GM10248 (cell line): ENCODE results near the gene TTC22.

Experiments used
- CTCF ChIA-PET: fragments of 300-600 bp; sonication (Branson Sonifier 250); formaldehyde crosslinking; extraction: SDS; loops from one replicate; lab custom pipeline; 2021; ENCODE audit warnings: antibody characterized with exemption; lab: Yijun Ruan, JAX
- POLR2A ChIA-PET: fragments of 350-650 bp; sonication (Branson Sonifier 250); formaldehyde crosslinking; extraction: SDS; loops from one replicate; lab custom pipeline; 2020; ENCODE audit warnings: antibody characterized with exemption; lab: Yijun Ruan, JAX
- DNase-seq: peaks from one replicate; pipeline ENCODE4 v3.0.0; 2012; ENCODE audit errors: extremely low spot score
- TF ChIP-seq, protein P1 (sequence below): IDR thresholded peaks from 2 replicates; pipeline ENCODE4 v1.5.1; 2012; ENCODE audit warnings: mild to moderate bottlenecking, low read depth; ENCODE audit errors: extremely low read depth, missing control alignments, control extremely low read depth

The TTC22 gene

DNA sequence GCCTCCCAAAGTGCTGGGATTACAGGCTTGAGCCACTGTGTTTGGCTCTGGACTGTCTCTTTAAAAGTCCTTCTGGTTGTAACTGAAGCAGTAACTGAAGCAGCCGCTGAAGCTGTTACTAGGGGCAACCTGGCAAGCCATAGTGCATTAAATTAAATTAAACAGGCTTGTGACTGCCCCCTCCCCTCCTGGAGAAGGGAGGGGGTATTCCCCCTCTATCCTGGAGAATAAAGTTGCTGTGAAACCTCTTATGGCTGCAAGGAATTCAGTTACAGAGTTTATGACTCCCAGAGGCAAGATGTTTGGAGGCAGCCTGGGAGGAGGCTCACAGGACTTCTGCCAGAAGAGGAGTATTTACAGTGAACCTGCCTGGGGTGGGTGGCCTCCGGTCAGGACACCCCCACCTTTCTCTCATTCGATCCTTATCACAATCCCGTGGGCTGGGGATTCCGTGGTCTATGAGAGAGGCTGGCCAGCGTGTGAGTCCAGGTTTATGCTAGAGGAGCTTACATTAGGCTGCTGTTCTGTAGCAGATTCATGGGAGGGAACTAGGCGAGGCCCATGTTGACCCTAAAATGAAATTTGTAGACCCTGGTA is 8.3 kb downstream of the TTC22 start:
- ChIA-PET CTCF (interaction anchor here (0.9 to 4.8 kb wide), 5 partner anchors 9 to 22 kb away, joined by 3 to 41 read pairs (median 4); partner anchors contain the start of gene TTC22), POLR2A (interaction anchor here (0.6 kb wide), 1 partner anchor 9 kb away, joined by 3 read pairs; no protein-coding TSS in a partner anchor)
- no peak for DNase-seq
- TF ChIP-seq, protein P1, sequence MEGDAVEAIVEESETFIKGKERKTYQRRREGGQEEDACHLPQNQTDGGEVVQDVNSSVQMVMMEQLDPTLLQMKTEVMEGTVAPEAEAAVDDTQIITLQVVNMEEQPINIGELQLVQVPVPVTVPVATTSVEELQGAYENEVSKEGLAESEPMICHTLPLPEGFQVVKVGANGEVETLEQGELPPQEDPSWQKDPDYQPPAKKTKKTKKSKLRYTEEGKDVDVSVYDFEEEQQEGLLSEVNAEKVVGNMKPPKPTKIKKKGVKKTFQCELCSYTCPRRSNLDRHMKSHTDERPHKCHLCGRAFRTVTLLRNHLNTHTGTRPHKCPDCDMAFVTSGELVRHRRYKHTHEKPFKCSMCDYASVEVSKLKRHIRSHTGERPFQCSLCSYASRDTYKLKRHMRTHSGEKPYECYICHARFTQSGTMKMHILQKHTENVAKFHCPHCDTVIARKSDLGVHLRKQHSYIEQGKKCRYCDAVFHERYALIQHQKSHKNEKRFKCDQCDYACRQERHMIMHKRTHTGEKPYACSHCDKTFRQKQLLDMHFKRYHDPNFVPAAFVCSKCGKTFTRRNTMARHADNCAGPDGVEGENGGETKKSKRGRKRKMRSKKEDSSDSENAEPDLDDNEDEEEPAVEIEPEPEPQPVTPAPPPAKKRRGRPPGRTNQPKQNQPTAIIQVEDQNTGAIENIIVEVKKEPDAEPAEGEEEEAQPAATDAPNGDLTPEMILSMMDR, result no peak

DNA sequence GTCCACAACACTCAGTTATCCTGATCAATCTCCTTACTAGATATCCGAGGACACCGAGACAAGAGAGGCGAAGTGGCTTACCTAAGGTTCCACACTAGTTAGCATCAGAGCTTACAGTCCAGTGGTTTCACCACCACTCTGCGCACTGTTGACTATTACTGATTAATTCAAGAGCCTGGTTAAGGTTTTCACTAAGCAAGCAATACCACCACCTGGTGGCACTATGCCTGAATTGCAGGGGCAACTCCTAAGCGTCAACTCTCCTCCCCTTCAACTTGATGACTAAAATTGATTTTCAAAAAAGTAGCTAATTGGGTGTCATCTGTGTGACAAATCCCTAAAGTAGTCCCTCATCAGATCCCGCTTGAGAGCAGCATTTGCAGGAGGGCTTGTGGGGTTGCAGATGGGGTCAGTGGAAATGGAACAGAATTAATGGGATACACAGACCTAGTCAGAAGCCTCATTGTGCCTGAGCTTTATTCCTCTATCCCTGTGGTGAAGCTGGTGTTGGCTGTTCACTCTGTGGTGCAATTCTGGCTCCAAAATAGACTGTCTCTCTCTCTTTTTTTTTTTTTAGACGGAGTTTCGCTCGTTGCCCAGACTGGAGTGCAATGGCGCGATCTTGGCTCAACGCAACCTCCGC is 9.1 kb downstream of the TTC22 start:
- ChIA-PET POLR2A (interaction anchor here (0.6 to 0.7 kb wide), 2 partner anchors 9 to 69 kb away, joined by 3 to 4 read pairs; no protein-coding TSS in a partner anchor), CTCF (interaction anchor here (0.9 to 4.8 kb wide), 6 partner anchors 9 to 128 kb away, joined by 3 to 41 read pairs (median 4); partner anchors contain the start of gene TTC22)
- no peak for DNase-seq
- TF ChIP-seq, protein P1, result peak; percentile 18

DNA sequence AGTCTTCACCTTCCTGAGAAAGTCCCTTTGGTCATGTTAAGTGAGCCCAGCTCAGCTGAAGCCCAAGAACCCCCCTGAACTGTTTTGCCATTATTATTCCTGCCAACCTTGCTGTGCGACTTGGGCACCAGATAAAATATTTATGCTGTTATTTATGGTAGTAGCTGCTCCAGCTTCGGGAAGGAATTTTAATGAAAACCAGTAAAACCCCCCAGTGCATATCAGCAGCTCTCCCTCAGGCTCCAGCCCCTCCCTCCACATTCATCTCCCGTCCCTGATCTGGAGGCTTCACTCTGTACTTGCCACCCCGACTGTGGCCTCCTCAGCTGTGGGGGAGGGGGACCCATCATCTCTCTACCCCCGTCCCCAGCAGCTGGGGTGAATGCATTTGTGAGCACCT is 12.7 kb downstream of the TTC22 start:
- ChIA-PET POLR2A (no interaction called here), CTCF (interaction anchor here (1.0 to 1.8 kb wide), 3 partner anchors 11 to 21 kb away, joined by 3 to 4 read pairs (median 4); partner anchors contain the start of gene TTC22)
- no peak for DNase-seq
- TF ChIP-seq, protein P1, result no peak

DNA sequence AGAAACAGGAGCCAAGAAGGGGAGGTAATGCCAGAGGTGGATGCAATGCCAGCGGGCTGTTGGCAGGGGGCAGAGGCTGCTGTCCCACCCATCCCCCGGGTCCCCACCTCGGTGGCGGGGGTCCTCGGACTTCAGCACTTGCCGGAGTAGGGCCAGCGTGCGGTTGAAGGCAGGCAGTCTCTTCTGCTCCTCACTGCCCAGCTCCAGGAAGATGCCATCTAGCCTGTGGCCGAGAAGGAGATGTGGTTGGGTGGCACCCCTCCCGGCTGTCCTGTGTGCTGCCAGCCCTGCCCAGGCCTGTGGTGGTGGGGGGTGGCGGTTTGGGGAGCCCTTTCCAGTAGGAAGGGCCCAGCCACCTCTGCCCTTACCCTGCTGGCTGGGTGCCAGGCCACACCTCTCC is 13.5 kb downstream of the TTC22 start:
- CTCF ChIA-PET, result no interaction called here
- no peak for DNase-seq
- POLR2A ChIA-PET, result no interaction called here
- TF ChIP-seq, protein P1, result no peak

DNA sequence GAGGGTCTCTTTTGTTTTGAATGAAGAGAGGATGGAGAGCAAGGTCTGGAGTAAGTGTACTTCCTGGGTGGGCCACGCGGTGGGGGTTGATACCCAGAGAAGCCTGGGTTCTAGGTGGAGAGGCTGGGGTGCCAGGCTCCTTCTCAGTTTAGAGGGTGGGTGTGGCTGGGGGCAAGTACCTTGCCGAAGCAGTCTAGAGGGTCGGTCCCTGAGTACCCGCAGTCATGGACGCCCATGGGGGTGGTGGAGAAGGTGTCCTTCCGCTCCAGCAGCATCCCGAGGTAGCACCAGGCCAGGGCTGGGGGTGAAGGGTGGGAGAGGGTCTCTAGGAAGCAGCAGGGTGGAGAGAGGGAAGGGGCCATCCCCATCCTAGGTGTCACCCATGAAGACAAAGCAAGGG is 14.3 kb downstream of the TTC22 start:
- TF ChIP-seq, protein P1, result no peak
- ChIA-PET CTCF (no interaction called here), POLR2A (no interaction called here)
- DNase-seq, result no peak

DNA sequence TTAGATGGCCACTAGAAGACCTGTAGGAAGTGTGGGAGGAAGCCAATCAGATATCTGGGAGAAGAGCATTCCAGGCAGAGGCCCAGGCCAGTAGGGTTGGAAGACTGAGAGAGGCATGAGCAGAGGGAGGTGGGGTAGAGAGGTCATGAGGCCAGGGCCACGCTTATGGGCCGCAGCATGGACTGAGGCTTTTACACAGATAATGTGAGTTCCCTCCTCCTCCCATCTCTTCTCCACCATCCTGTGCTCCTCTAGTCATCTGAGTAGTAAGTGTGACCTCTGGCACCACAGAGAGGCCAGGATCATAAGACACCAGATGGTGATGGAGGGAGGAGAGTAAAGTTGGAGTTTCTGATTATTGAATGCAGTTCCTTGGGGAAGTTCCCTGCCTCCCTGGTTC is 17.1 kb downstream of the TTC22 start:
- DNase-seq, result no peak
- TF ChIP-seq, protein P1, result no peak
- ChIA-PET CTCF (interaction anchor here (0.9 to 1.3 kb wide), 2 partner anchors 8 to 294 kb away, joined by 3 read pairs; no protein-coding TSS in a partner anchor), POLR2A (no interaction called here)
